HepG2 (cell line): ENCODE measurements around the gene TNFRSF6B. TPM values are rescaled to one million over a fixed set of nuclear protein-coding genes. Genes with fewer than 3 reads are reported as not detected.

Source experiments
- ERF ChIP-seq: IDR thresholded peaks from 2 replicates; pipeline ENCODE4 v1.6.1; 2018; ENCODE audit warnings: missing biosample characterization, missing genetic modification reagents
- GATA4 ChIP-seq: sonication (generic); IDR thresholded peaks from 2 replicates; pipeline ENCODE4 v1.6.1; 2016; ENCODE audit warnings: antibody characterized with exemption, low read depth, borderline replicate concordance
- HIVEP1 ChIP-seq: sonication (generic); formaldehyde crosslinking; IDR thresholded peaks from 2 replicates; pipeline ENCODE4 v1.4.0; 2020; ENCODE audit warnings: mild to moderate bottlenecking, missing genetic modification reagents
- IKZF5 ChIP-seq: IDR thresholded peaks from 2 replicates; pipeline ENCODE4 v1.6.1; 2018; ENCODE audit warnings: missing genetic modification reagents, mild to moderate bottlenecking, missing compliant biosample characterization
- NFIC ChIP-seq: IDR thresholded peaks from 2 replicates; pipeline ENCODE4 v1.6.1; 2012; ENCODE audit warnings: mild to moderate bottlenecking, low read length, inconsistent platforms
- NFRKB ChIP-seq: fragments of 450-650 bp; IDR thresholded peaks from 2 replicates; pipeline ENCODE4 v1.6.1; 2017
- NR2F6 ChIP-seq, 2 experiments: IDR thresholded peaks; 2 replicates each; pipeline ENCODE4 v1.6.1; 2016; ENCODE audit warnings: antibody characterized with exemption in 1 of 2, mild to moderate bottlenecking in 1 of 2
- U2AF2 ChIP-seq: fragments of 200-400 bp; formaldehyde crosslinking; IDR thresholded peaks from 2 replicates; pipeline ENCODE4 v1.6.1; 2017; ENCODE audit warnings: low read depth, mild to moderate bottlenecking, low read length
- ZBTB7B ChIP-seq: sonication (generic); formaldehyde crosslinking; IDR thresholded peaks from 2 replicates; pipeline ENCODE4 v1.4.0; 2020; ENCODE audit warnings: missing genetic modification reagents
- ZFP82 ChIP-seq: sonication (generic); formaldehyde crosslinking; IDR thresholded peaks from 2 replicates; pipeline ENCODE4 v1.5.1; 2020; ENCODE audit warnings: mild to moderate bottlenecking, missing genetic modification reagents, borderline replicate concordance
- ZMYM2 ChIP-seq: sonication (generic); formaldehyde crosslinking; IDR thresholded peaks from 2 replicates; pipeline ENCODE4 v1.8.0; 2022; ENCODE audit warnings: mild to moderate bottlenecking, missing genetic modification reagents
- ZSCAN12 ChIP-seq: sonication (generic); formaldehyde crosslinking; IDR thresholded peaks from 2 replicates; pipeline ENCODE4 v1.9.0; 2021; ENCODE audit warnings: mild to moderate bottlenecking, missing genetic modification reagents
- polyA plus RNA-seq, 8 experiments: library from polyadenylated mRNA; depleted of rRNA in 3 of 8; stranded (reverse) in 7 of 8; unstranded in 1 of 8; fragments of >200 nt; fragmentation: Illumina TruSeq in 4 of 8; extraction: Trizol in 4 of 8; gene quantifications; 2 replicates each; pipeline versions ENCODE4 v1.2.1 to v1.2.3, GENCODE V29; 2011 to 2016; ENCODE audit warnings: low read depth in 4 of 8, missing spikeins in 1 of 8, mixed read lengths in 1 of 8; ENCODE audit not compliant: insufficient read depth in 1 of 8
- total RNA-seq, 5 experiments: library from RNA; depleted of rRNA; stranded (reverse); fragments of >200 nt; fragmentation: Illumina TruSeq; extraction: Trizol; gene quantifications; 2 replicates each; pipeline ENCODE4 v1.2.3, GENCODE V29; 2016; ENCODE audit warnings: low read depth in 1 of 5
- TF ChIP-seq, protein P1 (sequence below): sonication (generic); formaldehyde crosslinking; conservative IDR thresholded peaks from 2 replicates; pipeline ENCODE4 v1.4.0; 2020; ENCODE audit warnings: mild to moderate bottlenecking, missing genetic modification reagents, moderate library complexity
- TF ChIP-seq, protein P2 (sequence below): sonication (generic); formaldehyde crosslinking; IDR thresholded peaks from 2 replicates; pipeline ENCODE4 v1.5.0; 2020; ENCODE audit warnings: mild to moderate bottlenecking, missing genetic modification reagents, borderline replicate concordance
- TF ChIP-seq, protein P3 (sequence below): sonication (generic); formaldehyde crosslinking; IDR thresholded peaks from 2 replicates; pipeline ENCODE4 v1.5.1; 2020; ENCODE audit warnings: missing genetic modification reagents, mild to moderate bottlenecking, borderline replicate concordance

Gene TNFRSF6B
- total and polyA plus RNA-seq, 2 of the 13 experiments (the other 11 are each of a cell fraction or from before 2014, with no cell fraction given), result 0.24 TPM; not detected in 1

DNA sequence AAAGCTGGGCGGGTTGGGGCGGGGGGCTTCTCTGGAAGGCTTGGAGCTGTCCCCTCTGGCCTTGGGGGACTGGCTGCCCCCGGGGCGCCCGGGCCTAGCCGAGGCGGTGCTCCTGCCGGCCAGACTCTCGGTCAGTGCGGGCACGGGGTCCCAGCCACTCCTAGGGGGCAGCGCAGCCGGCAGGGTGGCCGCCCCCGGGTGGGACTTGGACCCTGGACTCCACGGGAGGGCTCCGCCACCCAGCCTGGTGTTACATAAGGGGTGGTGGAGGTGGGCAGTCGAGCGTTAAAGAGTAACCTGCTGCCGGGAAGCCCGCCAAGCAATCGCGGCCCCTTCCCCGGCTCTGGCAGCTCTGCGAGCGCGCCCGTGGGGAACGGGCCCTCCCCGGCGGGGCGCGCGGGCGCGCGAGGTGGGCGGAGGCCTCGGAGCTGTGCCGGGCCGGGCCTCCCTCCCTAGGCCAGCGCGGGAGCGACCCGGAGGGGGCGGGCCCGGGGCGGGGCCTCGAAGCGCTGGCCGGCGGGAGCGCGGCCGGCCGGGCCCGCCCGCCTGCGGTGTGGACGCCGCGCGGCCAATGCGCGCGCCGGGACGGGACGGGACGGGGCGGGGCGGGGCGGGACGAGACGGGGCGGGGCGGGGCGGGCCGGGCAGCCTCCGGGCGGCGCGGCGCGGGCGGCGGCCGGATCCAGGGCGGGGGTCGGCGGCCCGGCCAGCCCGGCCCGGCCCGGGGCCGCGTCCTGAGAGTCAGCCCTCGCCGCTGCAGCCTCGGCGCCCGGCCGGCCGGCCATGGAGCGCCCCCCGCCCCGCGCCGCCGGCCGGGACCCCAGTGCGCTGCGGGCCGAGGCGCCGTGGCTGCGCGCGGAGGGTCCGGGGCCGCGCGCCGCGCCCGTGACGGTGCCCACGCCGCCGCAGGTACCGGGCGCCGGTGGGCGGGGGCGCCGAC, 42.9 kb downstream of the TNFRSF6B start, which contains the start of gene SLC2A4RG (continued):
- TF ChIP-seq ERF (CRISPR knock-in tag), result peak; percentile 90
- no peak for TF ChIP-seq GATA4
- no peak; the same call in 1 of the 2 replicates for TF ChIP-seq U2AF2
- TF ChIP-seq, protein P1, sequence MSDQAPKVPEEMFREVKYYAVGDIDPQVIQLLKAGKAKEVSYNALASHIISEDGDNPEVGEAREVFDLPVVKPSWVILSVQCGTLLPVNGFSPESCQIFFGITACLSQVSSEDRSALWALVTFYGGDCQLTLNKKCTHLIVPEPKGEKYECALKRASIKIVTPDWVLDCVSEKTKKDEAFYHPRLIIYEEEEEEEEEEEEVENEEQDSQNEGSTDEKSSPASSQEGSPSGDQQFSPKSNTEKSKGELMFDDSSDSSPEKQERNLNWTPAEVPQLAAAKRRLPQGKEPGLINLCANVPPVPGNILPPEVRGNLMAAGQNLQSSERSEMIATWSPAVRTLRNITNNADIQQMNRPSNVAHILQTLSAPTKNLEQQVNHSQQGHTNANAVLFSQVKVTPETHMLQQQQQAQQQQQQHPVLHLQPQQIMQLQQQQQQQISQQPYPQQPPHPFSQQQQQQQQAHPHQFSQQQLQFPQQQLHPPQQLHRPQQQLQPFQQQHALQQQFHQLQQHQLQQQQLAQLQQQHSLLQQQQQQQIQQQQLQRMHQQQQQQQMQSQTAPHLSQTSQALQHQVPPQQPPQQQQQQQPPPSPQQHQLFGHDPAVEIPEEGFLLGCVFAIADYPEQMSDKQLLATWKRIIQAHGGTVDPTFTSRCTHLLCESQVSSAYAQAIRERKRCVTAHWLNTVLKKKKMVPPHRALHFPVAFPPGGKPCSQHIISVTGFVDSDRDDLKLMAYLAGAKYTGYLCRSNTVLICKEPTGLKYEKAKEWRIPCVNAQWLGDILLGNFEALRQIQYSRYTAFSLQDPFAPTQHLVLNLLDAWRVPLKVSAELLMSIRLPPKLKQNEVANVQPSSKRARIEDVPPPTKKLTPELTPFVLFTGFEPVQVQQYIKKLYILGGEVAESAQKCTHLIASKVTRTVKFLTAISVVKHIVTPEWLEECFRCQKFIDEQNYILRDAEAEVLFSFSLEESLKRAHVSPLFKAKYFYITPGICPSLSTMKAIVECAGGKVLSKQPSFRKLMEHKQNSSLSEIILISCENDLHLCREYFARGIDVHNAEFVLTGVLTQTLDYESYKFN (CRISPR knock-in tag), result peak; percentile 92
- no peak; the same call in 1 of the 2 replicates for TF ChIP-seq ZSCAN12 (CRISPR knock-in tag)
- TF ChIP-seq HIVEP1 (CRISPR knock-in tag), result peak; percentile 96
- TF ChIP-seq ZBTB7B (CRISPR knock-in tag), result peak; percentile 100
- peak; percentile 84; the same call in 1 of the 2 replicates for TF ChIP-seq ZMYM2
- TF ChIP-seq NFIC, result no peak; the same call in 1 of the 2 replicates
- TF ChIP-seq, protein P2, sequence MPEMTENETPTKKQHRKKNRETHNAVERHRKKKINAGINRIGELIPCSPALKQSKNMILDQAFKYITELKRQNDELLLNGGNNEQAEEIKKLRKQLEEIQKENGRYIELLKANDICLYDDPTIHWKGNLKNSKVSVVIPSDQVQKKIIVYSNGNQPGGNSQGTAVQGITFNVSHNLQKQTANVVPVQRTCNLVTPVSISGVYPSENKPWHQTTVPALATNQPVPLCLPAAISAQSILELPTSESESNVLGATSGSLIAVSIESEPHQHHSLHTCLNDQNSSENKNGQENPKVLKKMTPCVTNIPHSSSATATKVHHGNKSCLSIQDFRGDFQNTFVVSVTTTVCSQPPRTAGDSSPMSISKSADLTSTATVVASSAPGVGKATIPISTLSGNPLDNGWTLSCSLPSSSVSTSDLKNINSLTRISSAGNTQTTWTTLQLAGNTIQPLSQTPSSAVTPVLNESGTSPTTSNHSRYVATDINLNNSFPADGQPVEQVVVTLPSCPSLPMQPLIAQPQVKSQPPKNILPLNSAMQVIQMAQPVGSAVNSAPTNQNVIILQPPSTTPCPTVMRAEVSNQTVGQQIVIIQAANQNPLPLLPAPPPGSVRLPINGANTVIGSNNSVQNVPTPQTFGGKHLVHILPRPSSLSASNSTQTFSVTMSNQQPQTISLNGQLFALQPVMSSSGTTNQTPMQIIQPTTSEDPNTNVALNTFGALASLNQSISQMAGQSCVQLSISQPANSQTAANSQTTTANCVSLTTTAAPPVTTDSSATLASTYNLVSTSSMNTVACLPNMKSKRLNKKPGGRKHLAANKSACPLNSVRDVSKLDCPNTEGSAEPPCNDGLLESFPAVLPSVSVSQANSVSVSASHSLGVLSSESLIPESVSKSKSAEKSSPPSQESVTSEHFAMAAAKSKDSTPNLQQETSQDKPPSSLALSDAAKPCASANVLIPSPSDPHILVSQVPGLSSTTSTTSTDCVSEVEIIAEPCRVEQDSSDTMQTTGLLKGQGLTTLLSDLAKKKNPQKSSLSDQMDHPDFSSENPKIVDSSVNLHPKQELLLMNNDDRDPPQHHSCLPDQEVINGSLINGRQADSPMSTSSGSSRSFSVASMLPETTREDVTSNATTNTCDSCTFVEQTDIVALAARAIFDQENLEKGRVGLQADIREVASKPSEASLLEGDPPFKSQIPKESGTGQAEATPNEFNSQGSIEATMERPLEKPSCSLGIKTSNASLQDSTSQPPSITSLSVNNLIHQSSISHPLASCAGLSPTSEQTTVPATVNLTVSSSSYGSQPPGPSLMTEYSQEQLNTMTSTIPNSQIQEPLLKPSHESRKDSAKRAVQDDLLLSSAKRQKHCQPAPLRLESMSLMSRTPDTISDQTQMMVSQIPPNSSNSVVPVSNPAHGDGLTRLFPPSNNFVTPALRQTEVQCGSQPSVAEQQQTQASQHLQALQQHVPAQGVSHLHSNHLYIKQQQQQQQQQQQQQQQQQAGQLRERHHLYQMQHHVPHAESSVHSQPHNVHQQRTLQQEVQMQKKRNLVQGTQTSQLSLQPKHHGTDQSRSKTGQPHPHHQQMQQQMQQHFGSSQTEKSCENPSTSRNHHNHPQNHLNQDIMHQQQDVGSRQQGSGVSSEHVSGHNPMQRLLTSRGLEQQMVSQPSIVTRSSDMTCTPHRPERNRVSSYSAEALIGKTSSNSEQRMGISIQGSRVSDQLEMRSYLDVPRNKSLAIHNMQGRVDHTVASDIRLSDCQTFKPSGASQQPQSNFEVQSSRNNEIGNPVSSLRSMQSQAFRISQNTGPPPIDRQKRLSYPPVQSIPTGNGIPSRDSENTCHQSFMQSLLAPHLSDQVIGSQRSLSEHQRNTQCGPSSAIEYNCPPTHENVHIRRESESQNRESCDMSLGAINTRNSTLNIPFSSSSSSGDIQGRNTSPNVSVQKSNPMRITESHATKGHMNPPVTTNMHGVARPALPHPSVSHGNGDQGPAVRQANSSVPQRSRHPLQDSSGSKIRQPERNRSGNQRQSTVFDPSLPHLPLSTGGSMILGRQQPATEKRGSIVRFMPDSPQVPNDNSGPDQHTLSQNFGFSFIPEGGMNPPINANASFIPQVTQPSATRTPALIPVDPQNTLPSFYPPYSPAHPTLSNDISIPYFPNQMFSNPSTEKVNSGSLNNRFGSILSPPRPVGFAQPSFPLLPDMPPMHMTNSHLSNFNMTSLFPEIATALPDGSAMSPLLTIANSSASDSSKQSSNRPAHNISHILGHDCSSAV (CRISPR knock-in tag), result no peak
- peak; percentile 33; the same call in 1 of the 2 replicates for TF ChIP-seq NR2F6 (IDR thresholded peaks at IDR 0.05)
- peak; percentile 86 for TF ChIP-seq NR2F6 (CRISPR knock-in tag; IDR thresholded peaks at IDR 0.05)
- TF ChIP-seq IKZF5 (CRISPR knock-in tag), result peak; percentile 92
- no peak for TF ChIP-seq NFRKB
- TF ChIP-seq, protein P3, sequence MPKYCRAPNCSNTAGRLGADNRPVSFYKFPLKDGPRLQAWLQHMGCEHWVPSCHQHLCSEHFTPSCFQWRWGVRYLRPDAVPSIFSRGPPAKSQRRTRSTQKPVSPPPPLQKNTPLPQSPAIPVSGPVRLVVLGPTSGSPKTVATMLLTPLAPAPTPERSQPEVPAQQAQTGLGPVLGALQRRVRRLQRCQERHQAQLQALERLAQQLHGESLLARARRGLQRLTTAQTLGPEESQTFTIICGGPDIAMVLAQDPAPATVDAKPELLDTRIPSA (CRISPR knock-in tag), result peak; percentile 97
- TF ChIP-seq ZFP82 (CRISPR knock-in tag), result peak; percentile 91
